ENCODE results near the gene LAMB3.
A peak's percentile ranks its signal among the peaks of the same experiment; 100 is the strongest.
"Not testable (repeated sequence)": the region's sequence is repeated elsewhere in the genome, so short reads cannot be mapped to it uniquely, and the experiment has no call there.

Gene LAMB3

GRCh38 chr1:209652121-209652735 lies at the start of gene LAMB3:
TSS of gene LAMB3 (minus strand) at chr1:209652425. CDS start at chr1:209650944, 1,481 bp downstream.
- DNase-seq: no peak

- not testable (repeated sequence) for DNase-seq
These were observed 48.5 kb upstream of the LAMB3 start for GRCh38 chr1:209700686-209701085.

- no peak for DNase-seq
These were observed 44.9 kb upstream of the LAMB3 start for GRCh38 chr1:209697126-209697525.

- no peak for DNase-seq
These were observed 44.4 kb upstream of the LAMB3 start for GRCh38 chr1:209696673-209697072.

- peak; percentile 79 for DNase-seq
These were observed 40.7 kb upstream of the LAMB3 start for GRCh38 chr1:209692745-209693504.

- DNase-seq: no peak
These were observed 40.1 kb upstream of the LAMB3 start for GRCh38 chr1:209692296-209692695.

- no peak for DNase-seq
These were observed 39.0 kb upstream of the LAMB3 start for GRCh38 chr1:209691237-209691636.

- DNase-seq: no peak
These were observed 37.3 kb upstream of the LAMB3 start for GRCh38 chr1:209689477-209689876.

GRCh38 chr1:209688746-209689234 lies 36.6 kb upstream of the LAMB3 start:
- DNase-seq: peak; percentile 62

- no peak for DNase-seq
These were observed 34.1 kb upstream of the LAMB3 start for GRCh38 chr1:209686322-209686721.

GRCh38 chr1:209685821-209686220 lies 33.6 kb upstream of the LAMB3 start:
- DNase-seq: no peak

GRCh38 chr1:209678981-209679539 lies 26.8 kb upstream of the LAMB3 start:
- DNase-seq: no peak

GRCh38 chr1:209675565-209676154 lies 23.4 kb upstream of the LAMB3 start:
- DNase-seq: peak; percentile 57

GRCh38 chr1:209674957-209675564 lies 22.8 kb upstream of the LAMB3 start, which contains the start of gene G0S2:
TSS of gene G0S2 (plus strand) at chr1:209675412. CDS start at chr1:209675685, 273 bp downstream.
- DNase-seq: peak; percentile 74

GRCh38 chr1:209673631-209674417 lies 21.6 kb upstream of the LAMB3 start:
- DNase-seq: no peak

GRCh38 chr1:209672705-209673630 lies 20.7 kb upstream of the LAMB3 start:
- peak; percentile 28 for DNase-seq

GRCh38 chr1:209670441-209671082 lies 18.3 kb upstream of the LAMB3 start:
- DNase-seq: no peak

GRCh38 chr1:209667708-209668107 lies 15.5 kb upstream of the LAMB3 start:
- DNase-seq: no peak

GRCh38 chr1:209667103-209667502 lies 14.9 kb upstream of the LAMB3 start:
- DNase-seq: no peak

GRCh38 chr1:209662879-209663327 lies 10.7 kb upstream of the LAMB3 start:
- DNase-seq: no peak
